ENCODE measurements around the gene PAM16. TPM values are rescaled to one million over a fixed set of nuclear protein-coding genes. Genes with fewer than 3 reads are reported as not detected.

The PAM16 gene
- total RNA-seq, 4 donors from 2014 or later: 26.2 to 64.5 (median 40.9) TPM

- 92 to 97% methylated on average over 3 of the region's 3 CpGs for WGBS, 2 donors
- TF ChIP-seq POLR2A (IDR thresholded peaks at IDR 0.05): no peak
- intact Hi-C loops (cut with DNase I; ENCODE audit: low total_unique reads): loop anchor here (2.0 kb wide), 1 partner anchor 45 kb away; no protein-coding TSS in a partner anchor
- no peak overlapping the region for H3K4me3 ChIP-seq (ENCODE audit: low read depth, poor library complexity, severe bottlenecking)
- DNase-seq (ENCODE audit: low spot score in 2 of 2): no peak
These were observed 8.8 kb upstream of the PAM16 start for GRCh38 chr16:4359914-4360313.

DNA sequence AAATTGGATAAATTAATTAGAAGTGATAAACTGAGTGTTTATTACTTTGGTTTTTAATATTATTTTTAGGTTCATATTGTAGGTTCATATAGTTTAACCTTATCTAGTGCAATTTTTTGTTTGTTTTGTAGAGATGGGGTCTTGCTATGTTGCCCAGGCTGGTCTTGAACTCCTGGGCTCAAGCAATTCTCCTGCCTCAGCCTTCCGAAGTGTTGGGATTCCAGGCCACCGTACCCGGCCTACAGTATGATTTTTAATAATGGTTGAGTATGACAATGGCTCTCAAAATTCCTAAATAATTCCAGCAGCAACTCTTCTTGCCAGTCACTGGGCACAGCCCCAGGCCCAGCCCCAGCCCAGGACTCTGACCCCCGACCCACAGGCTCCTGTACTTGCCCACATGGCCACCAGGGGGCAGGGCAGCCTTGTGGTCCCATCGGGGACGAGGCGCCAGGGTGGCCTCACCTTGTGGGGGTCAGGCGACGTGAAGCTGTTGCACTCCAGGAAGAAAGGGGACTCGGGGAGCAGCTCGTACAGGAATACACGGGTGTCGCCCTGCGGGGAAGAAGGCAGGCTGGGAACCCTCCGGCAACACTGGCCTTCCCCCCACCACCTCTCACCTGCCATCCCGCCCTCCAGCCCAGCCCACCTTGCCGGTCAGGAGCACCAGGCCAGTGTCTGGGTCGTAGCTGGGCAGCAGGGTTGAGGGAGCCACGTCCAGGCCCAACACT, 7.9 kb upstream of the PAM16 start:
- TF ChIP-seq CTCF (IDR thresholded peaks at IDR 0.05) (peak in 1 of 3 donors; percentile 94), POLR2A (IDR thresholded peaks at IDR 0.05) (no peak)
- H3K4me3 ChIP-seq (ENCODE audit: low read depth, poor library complexity, severe bottlenecking): no peak overlapping the region
- intact Hi-C loops (cut with DNase I; ENCODE audit: low total_unique reads): loop anchor here (2.0 kb wide), 1 partner anchor 46 kb away; no protein-coding TSS in a partner anchor
- 35 to 47% methylated on average over 11 to 17 of the region's 19 CpGs for WGBS, 2 donors
- DNase-seq (ENCODE audit: low spot score in 2 of 2): peak in 1 of 2 donors; percentile 93

GRCh38 chr16:4358236-4358635, 7.1 kb upstream of the PAM16 start:
- intact Hi-C loops (cut with DNase I; ENCODE audit: low total_unique reads): loop anchor here (2.0 kb wide), 1 partner anchor 47 kb away; no protein-coding TSS in a partner anchor
- no peak for DNase-seq (ENCODE audit: low spot score in 2 of 2)
- H3K4me3 ChIP-seq (ENCODE audit: low read depth, poor library complexity, severe bottlenecking): no peak overlapping the region
- TF ChIP-seq POLR2A (IDR thresholded peaks at IDR 0.05): no peak
- no peak for TF ChIP-seq CTCF (IDR thresholded peaks at IDR 0.05)
- WGBS, 2 donors: 95 to 97% methylated on average over 17 to 18 of the region's 19 CpGs

DNA sequence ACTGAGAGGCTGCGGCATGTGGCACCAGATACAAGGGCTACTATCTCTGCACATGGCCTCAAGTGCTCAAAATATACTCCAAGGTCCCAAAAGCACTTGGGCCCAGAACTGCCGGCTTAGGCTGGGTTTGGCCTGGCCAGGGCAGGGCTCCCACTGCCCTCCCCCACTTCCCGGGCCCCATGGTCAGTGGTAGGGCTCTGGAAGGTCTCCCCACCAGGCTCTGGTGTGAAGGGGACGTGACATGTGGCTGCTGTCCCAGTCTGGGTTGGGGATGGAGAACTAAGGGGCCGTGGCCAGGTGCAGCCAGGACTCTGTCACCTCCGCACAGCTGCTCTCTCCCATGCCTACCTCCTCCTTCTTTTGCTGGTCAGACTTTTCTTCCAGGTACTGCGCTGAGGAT, 5.7 kb upstream of the PAM16 start:
- intact Hi-C loops (cut with DNase I; ENCODE audit: low total_unique reads): no loop called here

GRCh38 chr16:4354512-4355409, 3.6 kb upstream of the PAM16 start:
- TF ChIP-seq POLR2A (IDR thresholded peaks at IDR 0.05): no peak
- TF ChIP-seq CTCF (IDR thresholded peaks at IDR 0.05): no peak
- no peak for DNase-seq (ENCODE audit: low spot score in 2 of 2)
- H3K4me3 ChIP-seq (ENCODE audit: low read depth, poor library complexity, severe bottlenecking): no peak overlapping the region
- intact Hi-C loops (cut with DNase I; ENCODE audit: low total_unique reads): no loop called here
- 91 to 95% methylated on average over 20 of the region's 20 CpGs for WGBS, 2 donors

More for the DNA sequence above, 5.7 kb upstream of the PAM16 start:
- WGBS, 2 donors: 90 to 93% methylated on average over 7 of the region's 7 CpGs
- TF ChIP-seq POLR2A (IDR thresholded peaks at IDR 0.05): no peak
- TF ChIP-seq CTCF (IDR thresholded peaks at IDR 0.05): no peak
- no peak for DNase-seq (ENCODE audit: low spot score in 2 of 2)
- H3K4me3 ChIP-seq (ENCODE audit: low read depth, poor library complexity, severe bottlenecking): no peak overlapping the region

GRCh38 chr16:4353675-4354074, 2.6 kb upstream of the PAM16 start:
- no peak for TF ChIP-seq POLR2A (IDR thresholded peaks at IDR 0.05)
- no peak for TF ChIP-seq CTCF (IDR thresholded peaks at IDR 0.05)
- WGBS, 2 donors: 90 to 97% methylated on average over 4 of the region's 4 CpGs
- no peak overlapping the region for H3K4me3 ChIP-seq (ENCODE audit: low read depth, poor library complexity, severe bottlenecking)
- no peak for DNase-seq (ENCODE audit: low spot score in 2 of 2)
- intact Hi-C loops (cut with DNase I; ENCODE audit: low total_unique reads): no loop called here

Measured in lower leg skin (tissue), 4 donors.